HG02571 (cell line): Measurements from ENCODE around the gene RPS6KA2.

Source experiments
- ATAC-seq: cut with Tn5 transposase; IDR thresholded peaks from one replicate; pipeline ENCODE4 v1.9.1; 2021; ENCODE audit warnings: mild to moderate bottlenecking, moderate library complexity; ENCODE audit not compliant: unreplicated experiment

The RPS6KA2 gene

GRCh38 chr6:166627033-166627874, at the start of gene RPS6KA2:
TSS of gene RPS6KA2 (minus strand) at chr6:166627251. CDS start at chr6:166627019, 232 bp downstream.
- ATAC-seq: peak; percentile 86

DNA sequence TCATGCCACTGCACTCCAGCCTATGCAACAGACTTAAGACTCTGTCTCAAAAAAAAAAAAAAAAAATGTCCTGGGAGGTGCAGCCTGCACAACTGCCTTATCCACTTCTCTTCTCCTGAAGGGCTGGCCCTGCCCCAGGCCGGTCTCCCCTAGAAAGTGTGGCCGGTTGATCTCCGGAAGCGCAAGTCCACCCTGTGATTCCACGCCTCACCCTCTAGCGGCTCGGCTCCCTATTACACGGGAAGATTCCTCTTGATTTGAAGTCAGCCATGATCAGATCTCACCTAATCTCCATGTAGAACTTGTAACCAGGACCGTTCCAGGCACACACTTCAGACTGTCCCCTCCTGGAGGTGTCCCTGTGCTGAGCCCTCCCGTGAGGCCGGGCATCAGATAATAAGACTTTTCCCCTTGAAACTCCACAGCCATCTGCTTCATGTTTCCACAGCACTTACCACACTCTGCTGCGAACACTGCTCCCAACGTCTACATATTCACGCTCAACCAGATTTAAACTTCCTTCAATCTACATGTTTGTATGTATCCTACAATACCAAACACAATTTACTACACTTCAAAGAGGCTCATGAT, 49.3 kb upstream of the RPS6KA2 start:
- no peak for ATAC-seq

GRCh38 chr6:166675736-166676135, 48.7 kb upstream of the RPS6KA2 start:
- no peak for ATAC-seq

- ATAC-seq: no peak
Measured at GRCh38 chr6:166673309-166673708, 46.3 kb upstream of the RPS6KA2 start.

- ATAC-seq: no peak
Measured at GRCh38 chr6:166672624-166673206, 45.7 kb upstream of the RPS6KA2 start.

GRCh38 chr6:166672146-166672545, 45.1 kb upstream of the RPS6KA2 start:
- ATAC-seq: no peak

DNA sequence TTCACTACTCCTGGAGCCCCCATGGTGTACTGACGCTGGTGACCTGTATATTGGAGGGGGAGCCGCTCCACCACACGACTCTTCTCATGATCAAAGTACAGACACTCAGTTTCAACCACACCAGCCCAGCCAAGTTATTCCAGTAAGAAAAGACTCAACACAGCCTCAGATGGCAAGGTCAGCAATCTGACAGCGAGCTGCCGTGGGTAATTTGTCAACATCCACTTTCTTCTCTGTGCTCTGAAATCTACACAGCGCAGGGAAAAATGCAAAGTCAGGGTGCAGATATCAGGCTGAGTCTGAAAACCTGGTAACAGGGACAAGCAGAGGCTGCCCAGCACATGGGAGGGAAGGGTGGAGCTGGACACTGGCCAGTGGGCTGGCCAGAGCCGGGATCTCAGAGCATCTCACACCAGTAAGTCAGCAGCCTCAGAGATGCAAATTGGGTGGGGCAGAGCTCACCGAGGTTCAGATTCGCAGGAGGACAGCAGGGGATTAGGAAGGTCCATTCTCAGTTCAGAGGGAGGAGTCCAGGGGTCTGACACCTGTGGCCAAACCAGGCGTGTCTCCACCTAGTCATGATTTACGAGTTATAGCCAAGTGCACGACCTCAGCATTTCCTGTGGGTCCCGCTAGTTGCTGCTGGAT, 44.5 kb upstream of the RPS6KA2 start:
- no peak for ATAC-seq

GRCh38 chr6:166670894-166671293, 43.8 kb upstream of the RPS6KA2 start:
- no peak for ATAC-seq

DNA sequence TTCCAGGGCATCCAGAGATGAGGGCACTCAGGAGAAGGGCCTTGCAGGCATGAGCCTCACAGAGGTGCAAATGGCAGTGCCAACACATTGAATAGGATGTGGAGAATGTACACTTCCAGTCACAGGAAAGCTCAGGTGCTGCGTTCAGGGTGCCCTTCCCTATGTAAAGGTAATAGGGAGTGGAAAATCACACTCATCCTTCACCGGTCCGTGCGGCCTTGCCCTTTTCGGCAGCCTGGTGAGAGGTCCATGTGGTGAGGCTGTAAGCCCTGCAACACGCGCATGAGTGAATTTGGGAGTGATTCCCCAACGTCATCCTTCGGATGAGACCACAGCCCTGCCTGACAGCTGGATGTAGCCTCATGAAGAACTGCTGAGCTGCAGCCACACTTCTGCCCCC, 43.0 kb upstream of the RPS6KA2 start:
- no peak for ATAC-seq

DNA sequence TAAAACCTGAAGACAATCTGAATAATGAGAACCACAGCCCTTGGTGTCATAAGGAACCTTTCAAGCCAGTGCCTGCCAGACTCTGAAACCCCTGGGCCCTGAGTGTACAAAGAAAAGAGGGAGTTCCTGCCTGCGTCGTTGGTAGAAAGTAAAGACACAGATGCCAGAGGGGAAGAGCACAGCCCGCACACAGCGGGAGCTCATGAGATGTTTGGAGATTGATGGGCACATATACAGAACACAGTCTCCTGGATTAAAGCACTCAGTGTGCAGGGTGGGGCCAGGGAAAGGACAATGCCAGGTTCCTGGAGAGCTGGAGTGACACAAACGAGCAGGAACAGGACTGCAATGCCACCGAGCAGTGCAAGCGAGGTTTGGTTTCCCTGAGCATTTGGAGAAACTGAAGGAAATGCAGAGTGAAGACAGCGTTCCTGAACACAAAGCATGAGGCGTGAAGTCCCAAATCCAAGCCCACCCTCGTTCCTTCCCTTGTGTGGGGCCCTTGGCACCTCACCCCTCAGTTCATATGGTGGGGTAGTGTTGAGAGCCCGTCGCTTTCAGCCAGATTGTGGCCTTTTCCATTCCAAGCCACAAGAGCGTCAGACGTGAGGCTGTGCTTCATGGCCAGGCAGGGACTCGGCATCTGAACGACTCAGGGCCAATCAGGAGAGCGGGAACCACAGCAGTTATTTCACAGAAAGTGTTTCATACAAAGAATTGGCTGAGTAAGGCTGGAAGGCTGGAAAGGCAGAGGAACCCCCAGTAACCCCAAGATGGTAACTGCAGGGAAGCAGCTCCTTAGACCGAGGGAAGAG, 41.0 kb upstream of the RPS6KA2 start:
- ATAC-seq: no peak

- ATAC-seq: no peak
Measured at GRCh38 chr6:166664135-166664534, 37.1 kb upstream of the RPS6KA2 start.

DNA sequence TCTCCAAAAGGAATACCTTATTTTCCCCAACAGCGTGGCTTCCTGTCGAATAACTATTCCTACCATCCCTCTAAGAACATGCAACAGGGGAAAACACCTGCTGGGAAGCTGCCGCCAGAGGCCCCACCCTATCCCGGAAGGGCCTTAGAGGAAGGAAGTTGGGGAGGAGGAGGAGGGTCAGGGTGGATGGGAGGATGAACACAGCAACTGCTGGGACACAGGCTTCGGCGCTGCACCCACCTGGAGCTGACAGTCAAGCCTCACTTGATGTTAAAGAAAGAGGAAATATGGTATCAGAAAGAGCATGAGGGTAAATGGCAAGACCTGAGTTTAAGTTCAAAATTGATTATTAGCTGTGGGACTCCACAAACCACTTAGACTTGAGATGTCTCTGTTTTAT, 36.5 kb upstream of the RPS6KA2 start:
- ATAC-seq: no peak

DNA sequence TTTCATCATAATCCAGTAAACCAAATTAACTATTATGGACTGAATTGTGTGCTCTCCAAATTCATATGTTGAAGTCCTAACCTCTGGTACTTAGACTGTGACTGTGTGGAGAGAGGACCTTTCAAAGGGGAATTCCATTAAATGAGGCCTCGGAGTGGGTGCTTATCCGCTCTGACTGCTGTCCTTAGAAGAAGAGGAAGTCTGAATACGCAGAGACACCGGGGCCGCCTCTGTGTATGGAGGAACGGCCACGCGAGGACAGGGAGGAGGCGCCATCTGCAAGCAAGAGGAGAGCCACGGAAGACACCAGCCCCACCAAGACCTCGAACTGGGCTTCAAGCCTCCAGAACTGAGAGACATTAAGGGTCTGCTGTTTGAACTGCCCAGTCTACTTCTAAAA, 35.6 kb upstream of the RPS6KA2 start:
- no peak for ATAC-seq

GRCh38 chr6:166661327-166662085, 34.5 kb upstream of the RPS6KA2 start:
- ATAC-seq: no peak

DNA sequence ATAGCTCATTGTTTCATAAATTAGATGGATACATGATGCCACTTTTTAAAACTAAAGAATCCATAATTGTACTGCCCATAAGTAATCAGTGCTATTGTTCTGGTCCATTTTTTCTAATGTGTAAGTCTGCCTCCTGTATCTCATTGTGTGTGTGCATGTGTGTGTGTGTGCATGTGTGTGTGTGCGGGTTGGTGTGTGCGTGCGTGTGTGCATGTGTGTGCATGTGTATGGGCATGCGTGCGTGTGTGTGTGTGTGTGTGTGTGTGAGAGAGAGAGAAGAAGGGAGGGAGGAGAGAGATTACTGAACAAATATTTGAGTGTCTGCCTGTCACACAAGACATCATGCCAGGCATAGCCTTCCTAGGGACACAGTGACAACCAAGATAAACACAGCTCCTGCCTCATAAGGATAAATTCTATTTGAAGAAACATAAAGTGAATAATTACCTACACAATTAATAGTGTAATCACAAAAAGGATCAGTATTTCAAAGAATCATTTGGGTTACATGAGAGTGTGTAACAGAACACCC, 33.2 kb upstream of the RPS6KA2 start:
- no peak for ATAC-seq

DNA sequence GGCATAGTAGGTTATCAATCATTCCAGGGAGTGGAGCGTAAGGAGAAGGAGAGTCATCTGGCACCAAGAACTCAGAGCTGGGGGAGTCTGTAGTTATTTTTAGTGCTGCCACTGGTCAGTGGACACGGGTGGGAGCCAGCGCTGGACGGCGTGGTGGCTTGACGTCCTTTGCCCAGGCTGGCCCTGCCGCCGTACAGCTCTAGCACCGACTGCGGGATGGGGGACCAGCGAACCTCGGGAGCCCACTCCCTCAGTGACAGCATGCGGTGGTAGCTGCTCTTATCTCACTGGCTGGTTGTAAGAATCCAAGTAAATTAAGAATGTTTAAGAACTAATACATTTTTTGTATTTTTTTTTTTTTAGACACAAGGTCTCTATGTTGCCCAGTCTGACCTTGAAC, 32.5 kb upstream of the RPS6KA2 start:
- no peak for ATAC-seq

DNA sequence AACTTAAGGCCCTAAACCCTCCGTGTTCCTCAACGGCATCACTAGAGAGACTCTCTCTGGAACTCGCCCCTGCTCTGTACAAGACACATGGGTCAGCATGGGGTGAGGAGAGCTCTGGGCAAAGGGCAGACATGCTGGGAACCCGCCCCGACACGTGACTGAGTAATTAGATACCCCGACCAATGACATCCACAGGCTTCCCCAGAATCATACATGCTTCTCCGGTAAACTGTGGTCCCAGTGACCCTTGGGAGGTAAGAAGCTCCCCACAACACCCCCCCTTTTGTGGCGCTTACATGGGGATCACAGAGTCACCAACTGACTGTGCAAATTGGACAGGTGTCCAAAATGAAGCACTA, 31.7 kb upstream of the RPS6KA2 start:
- ATAC-seq: no peak

DNA sequence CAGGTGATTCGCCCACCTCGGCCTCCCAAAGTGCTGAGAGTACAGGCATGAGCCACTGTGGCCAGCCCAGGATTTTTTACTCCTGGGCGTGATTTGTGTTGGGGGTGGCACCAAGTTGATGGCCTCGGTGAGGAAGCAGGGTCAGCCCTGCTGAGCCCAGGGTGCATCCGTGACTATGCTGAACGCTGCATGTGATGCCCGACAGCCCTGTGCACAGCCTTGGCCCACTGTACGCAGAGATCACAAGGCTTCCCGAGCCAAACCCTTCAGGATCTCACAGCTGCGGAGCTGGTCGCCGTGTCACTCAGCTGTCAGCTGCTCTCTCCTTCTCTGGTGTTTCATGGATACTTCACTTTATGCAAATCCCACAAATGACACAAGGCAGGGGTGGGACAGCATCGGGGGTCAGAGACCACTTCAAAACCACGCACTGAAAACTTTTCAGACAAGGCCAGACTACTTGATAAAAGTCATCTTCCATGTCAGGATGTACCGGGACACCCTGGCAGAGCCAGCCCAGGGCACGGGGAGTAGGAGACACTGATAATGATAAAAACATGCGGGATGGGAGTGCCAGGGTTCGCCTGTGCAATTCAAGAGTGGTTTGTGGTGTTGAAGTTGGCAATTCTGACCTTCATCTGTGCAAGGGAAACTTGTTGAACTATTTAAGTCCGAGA, 31.2 kb upstream of the RPS6KA2 start:
- ATAC-seq: no peak

GRCh38 chr6:166657531-166657930, 30.5 kb upstream of the RPS6KA2 start:
- ATAC-seq: no peak
